Fibroblast of lung (primary cell): ENCODE results near the gene CCL26.

Experiments used
- CTCF ChIP-seq, 2 donors: IDR thresholded peaks in 1 of 2; conservative IDR thresholded peaks in 1 of 2; 1 replicate in 1 of 2; 2 replicates in 1 of 2; pipeline ENCODE4 v1.5.1; 2011 to 2012; ENCODE audit warnings: low read length in 2 of 2, control low read depth in 1 of 2, inconsistent platforms in 1 of 2, low read depth in 1 of 2, mild to moderate bottlenecking in 1 of 2
- EZH2 ChIP-seq: IDR thresholded peaks from 2 replicates; pipeline ENCODE4 v1.5.1; 2012; ENCODE audit warnings: low read length, control low read depth, mild to moderate bottlenecking; ENCODE audit errors: missing control alignments

GRCh38 chr7:75719626-75720025 lies 52.4 kb downstream of the CCL26 start:
- no peak for TF ChIP-seq CTCF (conservative IDR thresholded peaks at IDR 0.05 in 1 of 2, IDR thresholded peaks at IDR 0.05 in 1 of 2; ENCODE audit: low read depth in 1 of 2, low read length in 2 of 2)
- no peak for TF ChIP-seq EZH2
